Neuronal stem cell (in vitro differentiated cells): ENCODE data around the gene KCTD6.

Experiments used
- DNase-seq: peaks from one replicate; pipeline ENCODE4 v3.0.0-alpha.2; 2013; ENCODE audit warnings: low spot score
- H2AFZ ChIP-seq: one replicate; pipeline ENCODE4 v1.6.1; 2013; ENCODE audit warnings: mild to moderate bottlenecking, low read length, inconsistent platforms
- H2AK5ac ChIP-seq: 2 replicates; pipeline ENCODE4 v1.6.1; 2013; ENCODE audit warnings: low read depth, mild to moderate bottlenecking, inconsistent platforms, low read length, moderate library complexity, mixed read lengths
- H2BK120ac ChIP-seq: 2 replicates; pipeline ENCODE4 v1.6.1; 2013; ENCODE audit warnings: low read depth, mild to moderate bottlenecking, inconsistent platforms, low read length, moderate library complexity, mixed read lengths
- H2BK12ac ChIP-seq: one replicate; pipeline ENCODE4 v1.6.1; 2013; ENCODE audit warnings: low read length, inconsistent platforms
- H2BK15ac ChIP-seq: 2 replicates; pipeline ENCODE4 v1.6.1; 2013; ENCODE audit warnings: mild to moderate bottlenecking, low read length, inconsistent platforms, mixed read lengths
- H2BK5ac ChIP-seq: one replicate; pipeline ENCODE4 v1.6.1; 2013; ENCODE audit warnings: inconsistent platforms, mild to moderate bottlenecking, low read length, moderate library complexity
- H3K14ac ChIP-seq: one replicate; pipeline ENCODE4 v1.6.1; 2013; ENCODE audit warnings: low read length, inconsistent platforms
- H3K18ac ChIP-seq: 2 replicates; pipeline ENCODE4 v1.6.1; 2013; ENCODE audit warnings: low read length, inconsistent platforms
- H3K23ac ChIP-seq: 2 replicates; pipeline ENCODE4 v1.6.1; 2013; ENCODE audit warnings: low read depth, mild to moderate bottlenecking, mixed read lengths, low read length, inconsistent platforms; ENCODE audit not compliant: poor library complexity
- H3K27ac ChIP-seq: replicated peaks from 3 replicates; pipeline ENCODE4 v1.5.1; 2013; ENCODE audit warnings: low read length, inconsistent platforms
- H3K27me3 ChIP-seq, 3 experiments: 2 replicates each; pipeline ENCODE4 v1.6.1; 2013; ENCODE audit warnings: low read length in 3 of 3, mild to moderate bottlenecking in 2 of 3, inconsistent platforms in 1 of 3, low read depth in 1 of 3, mixed read lengths in 1 of 3, moderate library complexity in 1 of 3; ENCODE audit not compliant: control insufficient read depth in 3 of 3, insufficient read depth in 3 of 3
- H3K36me3 ChIP-seq, 2 donors: replicated peaks in 1 of 2; 2 replicates each; pipeline ENCODE4 v1.6.1; 2013; ENCODE audit warnings: low read length in 2 of 2; ENCODE audit not compliant: control insufficient read depth in 2 of 2, insufficient read depth in 2 of 2
- H3K4ac ChIP-seq: 2 replicates; pipeline ENCODE4 v1.6.1; 2013; ENCODE audit warnings: inconsistent platforms, mild to moderate bottlenecking, low read length, moderate library complexity
- H3K4me1 ChIP-seq, 2 donors: 1 replicate in 1 of 2; 2 replicates in 1 of 2; pipeline ENCODE4 v1.6.1; 2013; ENCODE audit warnings: low read length in 2 of 2, low read depth in 1 of 2; ENCODE audit not compliant: control insufficient read depth in 2 of 2, insufficient read depth in 1 of 2
- H3K4me2 ChIP-seq: one replicate; pipeline ENCODE4 v1.6.1; 2013; ENCODE audit warnings: mild to moderate bottlenecking, low read length, inconsistent platforms; ENCODE audit not compliant: insufficient read depth, poor library complexity, severe bottlenecking
- H3K4me3 ChIP-seq, 2 donors: 2 replicates each; pipeline ENCODE4 v1.5.1; 2013; ENCODE audit warnings: low read length in 2 of 2, mild to moderate bottlenecking in 2 of 2, inconsistent platforms in 1 of 2, moderate library complexity in 1 of 2
- H3K79me1 ChIP-seq: one replicate; pipeline ENCODE4 v1.6.1; 2013; ENCODE audit warnings: low read depth, mild to moderate bottlenecking, inconsistent platforms, low read length, moderate library complexity
- H3K9ac ChIP-seq: one replicate; pipeline ENCODE4 v1.6.1; 2013; ENCODE audit warnings: mild to moderate bottlenecking, low read depth, low read length, inconsistent platforms; ENCODE audit not compliant: poor library complexity
- H3K9me3 ChIP-seq, 2 donors: replicated peaks in 1 of 2; 2 replicates each; pipeline versions ENCODE3 to v1.6.1; 2013; ENCODE audit warnings: low read length in 2 of 2, mild to moderate bottlenecking in 2 of 2, inconsistent platforms in 1 of 2, low read depth in 1 of 2, mixed read lengths in 1 of 2, moderate library complexity in 1 of 2; ENCODE audit not compliant: control insufficient read depth in 2 of 2, insufficient read depth in 1 of 2
- H4K8ac ChIP-seq: one replicate; pipeline ENCODE4 v1.6.1; 2013; ENCODE audit warnings: low read depth, mild to moderate bottlenecking, inconsistent platforms, low read length, moderate library complexity
- H4K91ac ChIP-seq: one replicate; pipeline ENCODE4 v1.6.1; 2013; ENCODE audit warnings: low read length, low read depth, mild to moderate bottlenecking, inconsistent platforms; ENCODE audit not compliant: poor library complexity
- WGBS, 2 donors: extraction: QIAGEN DNeasy Blood & Tissue Kit; methylation state at CpG; one replicate each; pipeline ENCODE4 v1.1.7; 2013; ENCODE audit warnings: missing lambda C conversion rate in 2 of 2, mixed read lengths in 1 of 2; ENCODE audit not compliant: insufficient read length in 2 of 2, insufficient replicate concordance in 1 of 2; ENCODE audit errors: extremely low coverage in 2 of 2; 5-methylcytosine and 5-hydroxymethylcytosine counted together

The KCTD6 gene

GRCh38 chr3:58535531-58536500, 43.9 kb downstream of the KCTD6 start:
- DNase-seq, result no peak
- no peak overlapping the region for H4K8ac ChIP-seq
- H3K27ac ChIP-seq, result no peak overlapping the region
- H2BK12ac ChIP-seq, result peak overlapping the region; percentile 14
- peak overlapping the region; percentile 56 for H2BK15ac ChIP-seq
- peaks cover 16 to 22% of the 10 kb centered on the region in 2 donors for H3K4me1 ChIP-seq
- H2AK5ac ChIP-seq, result no peak overlapping the region
- no peak overlapping the region for H2BK120ac ChIP-seq
- no peak overlapping the region for H3K4me2 ChIP-seq
- H3K23ac ChIP-seq, result no peak overlapping the region
- H2AFZ ChIP-seq, result no peak overlapping the region
- no peaks in the 10 kb centered on the region for H3K79me1 ChIP-seq
- no peak overlapping the region for H3K18ac ChIP-seq
- no peak overlapping the region for H3K4me3 ChIP-seq
- no peak overlapping the region for H4K91ac ChIP-seq
- H3K36me3 ChIP-seq, result no peaks in the 10 kb centered on the region
- H3K9ac ChIP-seq, result no peak overlapping the region
- no CpG with 5 or more reads among the region's 2 CpGs for WGBS, 2 donors
- no peaks in the 10 kb centered on the region for H3K27me3 ChIP-seq
- H2BK5ac ChIP-seq, result no peak overlapping the region
- H3K9me3 ChIP-seq, result peaks cover 1 to 5% of the 10 kb centered on the region in 2 donors
- H3K4ac ChIP-seq, result no peak overlapping the region
- H3K14ac ChIP-seq, result peak overlapping the region; percentile 11

DNA sequence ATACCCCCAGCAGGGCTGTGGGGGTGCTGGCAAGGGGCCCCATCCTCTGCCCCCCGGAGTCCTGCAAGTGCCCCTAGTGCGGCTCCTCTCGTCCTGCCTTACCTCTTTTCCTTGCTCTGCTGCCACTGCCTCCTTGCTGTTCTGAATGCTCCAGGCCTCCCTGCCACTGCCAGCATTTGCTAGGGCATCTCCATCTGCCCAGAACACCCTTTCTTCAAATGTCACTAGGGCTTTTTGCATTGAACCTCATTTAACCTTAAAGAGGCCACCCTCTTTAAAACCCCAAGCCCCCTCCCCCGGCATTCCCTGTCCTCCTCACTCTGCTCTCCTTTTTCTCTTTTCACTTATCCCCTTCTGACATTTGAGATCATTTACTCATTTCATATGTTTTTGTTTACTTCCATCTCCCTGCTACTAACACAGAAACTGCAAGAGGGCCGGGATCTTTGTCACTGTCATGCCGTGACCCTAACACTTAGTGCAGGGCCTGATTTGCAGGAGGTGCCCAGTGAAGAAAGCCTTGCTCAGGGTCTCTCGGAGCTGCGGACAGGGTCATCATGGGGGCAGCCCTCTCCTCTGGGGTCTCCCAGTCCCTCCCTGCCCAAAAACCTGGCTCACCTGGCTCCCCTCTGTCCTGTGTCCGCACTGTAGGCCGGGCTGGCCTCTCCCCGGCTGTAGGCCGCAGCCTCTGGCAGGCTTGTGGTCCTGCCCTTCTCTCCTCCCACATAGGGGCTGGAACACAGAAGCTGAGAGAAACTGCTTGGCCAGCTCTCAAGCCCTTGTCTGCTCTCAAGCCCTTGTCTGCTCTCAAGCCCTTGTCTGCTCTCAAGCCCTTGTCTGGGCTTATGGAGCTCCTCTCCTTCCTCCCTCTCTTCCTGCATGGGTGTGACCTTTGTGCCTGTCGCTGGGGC, 44.9 kb downstream of the KCTD6 start, which contains the start of gene ACOX2:
Gene ACOX2, minus strand, starts transcription at position 690 of the 911 bp plus-strand sequence. CDS start 2,084 bp downstream, outside the sequence.
- peak within 1 kb of the TSS; percentile 93 for H3K18ac ChIP-seq
- DNase-seq, result no peak

GRCh38 chr3:58537412-58538301, 45.8 kb downstream of the KCTD6 start:
- no peak overlapping the region for H2BK12ac ChIP-seq
- H3K36me3 ChIP-seq, result no peaks in the 10 kb centered on the region
- H3K4me1 ChIP-seq, result peaks cover 16 to 22% of the 10 kb centered on the region in 2 donors
- peak overlapping the region; percentile 15 for H2AK5ac ChIP-seq
- no peak for DNase-seq
- H4K91ac ChIP-seq, result no peak overlapping the region
- peak overlapping the region; percentile 93 for H2AFZ ChIP-seq
- WGBS, 2 donors, result no CpG with 5 or more reads among the region's 4 CpGs
- no peak overlapping the region for H3K9ac ChIP-seq
- H4K8ac ChIP-seq, result peak overlapping the region; percentile 29
- no peak overlapping the region for H3K4ac ChIP-seq
- peaks cover 1 to 5% of the 10 kb centered on the region in 2 donors for H3K9me3 ChIP-seq
- H3K23ac ChIP-seq, result no peak overlapping the region
- H3K18ac ChIP-seq, result peak overlapping the region; percentile 93
- no peak overlapping the region for H2BK5ac ChIP-seq
- H3K79me1 ChIP-seq, result no peaks in the 10 kb centered on the region
- H3K4me2 ChIP-seq, result no peak overlapping the region
- H3K14ac ChIP-seq, result no peak overlapping the region
- peak overlapping the region; percentile 74 for H2BK15ac ChIP-seq
- H3K27ac ChIP-seq, result no peak overlapping the region
- no peak overlapping the region for H2BK120ac ChIP-seq
- no peaks in the 10 kb centered on the region for H3K27me3 ChIP-seq
- no peak overlapping the region for H3K4me3 ChIP-seq

More for the DNA sequence above, 44.9 kb downstream of the KCTD6 start, which contains the start of gene ACOX2:
- no CpG with 5 or more reads among the region's 13 CpGs for WGBS, 2 donors
- Histone ChIP-seq H2BK5ac (peak within 1 kb of the TSS; percentile 66), H3K23ac (no peak within 1 kb of the TSS), H2BK15ac (peak within 1 kb of the TSS; percentile 74), H3K9me3 (peaks cover 1 to 5% of the 10 kb centered on the region in 2 donors), H3K4me1 (peaks cover 16 to 22% of the 10 kb centered on the region in 2 donors), H4K8ac (peak within 1 kb of the TSS; percentile 29), H2AFZ (peak within 1 kb of the TSS; percentile 93), H3K4ac (no peak within 1 kb of the TSS), H2AK5ac (peak within 1 kb of the TSS; percentile 15), H2BK12ac (peak within 1 kb of the TSS; percentile 14), H3K9ac (no peak within 1 kb of the TSS), H4K91ac (no peak within 1 kb of the TSS), H3K79me1 (no peaks in the 10 kb centered on the region), H2BK120ac (no peak within 1 kb of the TSS), H3K4me2 (no peak within 1 kb of the TSS), H3K27me3 (no peaks in the 10 kb centered on the region), H3K4me3 (no peak within 1 kb of the TSS), H3K14ac (peak within 1 kb of the TSS; percentile 11), H3K36me3 (no peaks in the 10 kb centered on the region), H3K27ac (no peak within 1 kb of the TSS)
